AG09309 (cell line): ENCODE data around the gene ELN.

ENCODE experiments used
- DNase-seq: peaks from one replicate; pipeline ENCODE4 v3.0.0-alpha.2; 2010; ENCODE audit warnings: low read depth
- H3K4me3 ChIP-seq: 2 replicates; pipeline ENCODE4 v1.5.1; 2011; ENCODE audit warnings: mild to moderate bottlenecking, low read depth, low read length, moderate library complexity; ENCODE audit not compliant: control insufficient read depth
- CTCF ChIP-seq: IDR thresholded peaks from 2 replicates; pipeline ENCODE4 v1.5.1; 2011; ENCODE audit warnings: mild to moderate bottlenecking, low read depth, low read length, inconsistent platforms; ENCODE audit not compliant: insufficient read depth, control insufficient read depth; ENCODE audit errors: missing control alignments

The ELN gene

GRCh38 chr7:74038194-74038961, 10.4 kb downstream of the ELN start:
- TF ChIP-seq CTCF, result no peak
- no peak for DNase-seq
- H3K4me3 ChIP-seq, result no peak overlapping the region

GRCh38 chr7:74039337-74039736, 11.4 kb downstream of the ELN start:
- TF ChIP-seq CTCF, result no peak
- no peak for DNase-seq
- no peak overlapping the region for H3K4me3 ChIP-seq

DNA sequence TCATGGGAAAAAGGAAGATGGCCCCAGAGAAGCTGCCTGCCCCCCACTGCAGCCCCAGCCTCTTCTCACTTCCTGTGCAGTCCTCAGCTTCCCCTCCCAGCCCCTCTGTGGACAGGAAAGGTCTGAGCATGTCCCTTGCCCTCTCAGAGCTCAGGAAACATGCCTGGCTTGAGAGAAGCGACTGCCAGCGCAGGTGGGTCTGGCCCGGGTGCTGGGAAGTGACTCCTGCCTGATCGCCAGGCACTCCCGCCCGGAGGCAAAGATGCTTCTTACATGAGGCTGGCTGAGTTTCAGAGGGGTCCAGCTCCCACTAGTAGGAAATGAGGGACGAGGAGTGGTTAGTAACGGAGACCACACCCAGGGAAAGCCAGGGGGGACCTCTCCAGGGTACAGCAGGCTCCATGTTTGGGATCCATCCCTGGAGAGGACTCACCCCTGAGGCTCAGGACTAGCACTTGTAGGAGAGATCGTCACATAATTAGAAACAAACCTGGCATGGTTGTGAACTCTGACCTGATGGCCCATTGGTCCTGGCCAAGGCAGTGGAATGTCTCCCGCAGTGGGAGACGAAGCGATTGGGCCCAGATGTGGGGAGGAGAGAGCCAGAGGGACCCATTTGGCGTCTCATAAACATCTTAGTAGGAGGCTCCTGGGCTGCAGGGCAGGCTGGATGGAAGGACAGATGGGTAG, 12.3 kb downstream of the ELN start:
- TF ChIP-seq CTCF, result no peak
- DNase-seq, result no peak
- no peak overlapping the region for H3K4me3 ChIP-seq

GRCh38 chr7:74040791-74041520, 13.0 kb downstream of the ELN start:
- DNase-seq, result no peak
- no peak overlapping the region for H3K4me3 ChIP-seq
- no peak for TF ChIP-seq CTCF

DNA sequence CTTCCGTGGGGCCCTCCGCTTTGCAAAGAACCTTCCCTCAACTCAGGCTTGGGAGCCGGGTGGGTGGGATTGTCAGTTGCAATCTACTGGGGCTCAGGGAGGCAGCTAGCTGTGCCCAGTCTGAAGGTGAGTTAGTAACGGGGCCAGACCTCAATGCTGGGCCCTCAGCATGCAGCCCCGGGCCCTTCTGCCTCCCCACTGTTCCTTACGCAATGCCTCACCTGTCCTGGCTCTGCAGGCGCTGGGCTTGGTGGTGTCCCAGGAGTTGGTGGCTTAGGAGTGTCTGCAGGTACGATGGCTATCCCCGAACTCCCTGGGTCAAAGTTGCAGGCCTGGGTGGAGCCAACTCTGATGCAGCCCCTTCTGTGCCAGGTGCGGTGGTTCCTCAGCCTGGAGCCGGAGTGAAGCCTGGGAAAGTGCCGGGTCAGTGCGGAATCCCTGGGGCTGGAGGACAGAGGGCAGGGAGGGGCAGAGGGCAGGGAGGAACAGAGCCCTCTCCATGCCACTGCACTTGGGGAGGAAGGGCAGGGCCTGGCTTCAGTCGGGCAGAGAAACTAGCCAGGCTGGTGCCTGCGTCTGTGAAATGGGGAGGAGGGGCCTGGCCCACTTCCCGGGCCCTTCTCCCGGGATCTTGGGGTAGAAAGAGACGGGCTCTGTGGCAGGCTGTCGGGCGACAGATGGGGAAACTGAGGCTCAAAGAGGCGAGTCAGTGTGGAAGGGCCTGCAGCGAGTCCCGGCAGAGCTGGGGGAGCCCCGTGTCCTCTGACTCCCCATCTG, 15.0 kb downstream of the ELN start:
- DNase-seq, result no peak
- H3K4me3 ChIP-seq, result no peak overlapping the region
- no peak for TF ChIP-seq CTCF

DNA sequence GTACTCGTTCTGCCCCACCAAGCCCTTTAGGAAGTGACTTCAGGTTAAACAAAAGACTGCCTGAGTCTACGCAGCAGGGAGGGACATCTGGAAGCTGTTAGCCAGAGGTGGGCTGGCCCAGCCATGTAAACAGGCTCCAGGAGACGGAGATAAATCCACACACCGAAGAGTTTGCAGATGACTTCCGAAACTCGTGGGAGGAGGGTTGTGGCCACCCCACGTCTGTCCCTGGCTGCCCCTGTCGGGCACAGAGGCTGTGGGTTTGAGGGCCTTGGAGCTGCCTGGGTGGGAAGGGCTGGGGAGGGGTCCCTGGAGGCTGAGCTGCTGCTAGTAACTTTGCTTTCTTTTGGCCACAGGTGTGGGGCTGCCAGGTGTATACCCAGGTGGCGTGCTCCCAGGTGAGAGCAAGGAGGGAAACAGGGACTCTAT, 15.6 kb downstream of the ELN start:
- H3K4me3 ChIP-seq, result no peak overlapping the region

More for the DNA sequence above, 15.6 kb downstream of the ELN start:
- no peak for TF ChIP-seq CTCF
- no peak for DNase-seq
